Measurements from ENCODE around the gene TAS2R14.

DNA sequence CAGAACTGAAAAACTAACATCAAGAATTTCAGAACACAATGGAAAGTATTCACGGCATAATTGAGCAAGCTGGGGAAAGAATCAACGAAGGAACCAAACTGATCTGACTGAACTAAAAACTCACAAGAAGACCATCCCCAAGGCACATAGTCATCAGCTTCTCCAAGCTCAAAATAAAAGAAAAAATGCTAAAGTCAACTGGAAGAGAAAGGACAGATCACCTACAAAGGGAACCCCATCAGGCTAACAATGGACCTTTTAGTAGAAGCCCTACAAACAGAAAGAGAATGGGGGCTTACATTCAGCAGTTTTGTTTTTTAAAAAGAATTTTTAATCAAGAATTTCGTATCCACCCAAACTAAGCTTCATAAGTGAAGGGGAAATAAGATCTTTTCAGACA is 35.9 kb upstream of the TAS2R14 start:
- TF ChIP-seq, protein P1, sequence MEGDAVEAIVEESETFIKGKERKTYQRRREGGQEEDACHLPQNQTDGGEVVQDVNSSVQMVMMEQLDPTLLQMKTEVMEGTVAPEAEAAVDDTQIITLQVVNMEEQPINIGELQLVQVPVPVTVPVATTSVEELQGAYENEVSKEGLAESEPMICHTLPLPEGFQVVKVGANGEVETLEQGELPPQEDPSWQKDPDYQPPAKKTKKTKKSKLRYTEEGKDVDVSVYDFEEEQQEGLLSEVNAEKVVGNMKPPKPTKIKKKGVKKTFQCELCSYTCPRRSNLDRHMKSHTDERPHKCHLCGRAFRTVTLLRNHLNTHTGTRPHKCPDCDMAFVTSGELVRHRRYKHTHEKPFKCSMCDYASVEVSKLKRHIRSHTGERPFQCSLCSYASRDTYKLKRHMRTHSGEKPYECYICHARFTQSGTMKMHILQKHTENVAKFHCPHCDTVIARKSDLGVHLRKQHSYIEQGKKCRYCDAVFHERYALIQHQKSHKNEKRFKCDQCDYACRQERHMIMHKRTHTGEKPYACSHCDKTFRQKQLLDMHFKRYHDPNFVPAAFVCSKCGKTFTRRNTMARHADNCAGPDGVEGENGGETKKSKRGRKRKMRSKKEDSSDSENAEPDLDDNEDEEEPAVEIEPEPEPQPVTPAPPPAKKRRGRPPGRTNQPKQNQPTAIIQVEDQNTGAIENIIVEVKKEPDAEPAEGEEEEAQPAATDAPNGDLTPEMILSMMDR (IDR thresholded peaks at IDR 0.05; ENCODE audit: borderline replicate concordance, extremely low read depth, low read length, poor library complexity, severe bottlenecking): no peak
- no peak for TF ChIP-seq EZH2 (IDR thresholded peaks at IDR 0.05; ENCODE audit: borderline replicate concordance, low read depth, low read length, severe bottlenecking)

All from DND-41 (cell line).